Dendritic cell treated with granulocyte-macrophage colony-stimulating factor and Interleukin-4, amounts not matched to agents 40 ng/mL and 50 ng/mL, for 4 days (primary cell): Measurements from ENCODE around the gene CFAP46.
A peak's percentile ranks its signal among the peaks of the same experiment; 100 is the strongest.

Experiments
- H3K27ac Mint-ChIP-seq: one replicate; pipeline ENCODE4 v1.8.0; 2022; ENCODE audit warnings: mild to moderate bottlenecking, mixed read lengths
- H3K27me3 Mint-ChIP-seq: one replicate; pipeline ENCODE4 v1.8.0; 2022; ENCODE audit warnings: mild to moderate bottlenecking, mixed read lengths
- H3K36me3 Mint-ChIP-seq: one replicate; pipeline ENCODE4 v1.8.0; 2022; ENCODE audit warnings: low read depth, mixed read lengths
- H3K4me1 Mint-ChIP-seq: one replicate; pipeline ENCODE4 v1.8.0; 2022; ENCODE audit warnings: low read depth, mixed read lengths
- H3K4me3 Mint-ChIP-seq: one replicate; pipeline ENCODE4 v1.8.0; 2022; ENCODE audit warnings: mild to moderate bottlenecking, moderate library complexity, mixed read lengths
- H3K9me3 Mint-ChIP-seq: one replicate; pipeline ENCODE4 v1.8.0; 2022; ENCODE audit warnings: mixed read lengths
- intact Hi-C: fragments of 100-400 bp; cut with micrococcal nuclease; formaldehyde crosslinking; loops from one replicate; pipeline ENCODE4 v1.15.0; 2022

Gene CFAP46

GRCh38 chr10:132947843-132948242, 5.5 kb upstream of the CFAP46 start:
- Mint-ChIP-seq H3K4me3 (no peak overlapping the region), H3K27me3 (peaks cover 60% of the 10 kb centered on the region), H3K4me1 (peaks cover 7% of the 10 kb centered on the region), H3K27ac (no peak overlapping the region), H3K36me3 (no peaks in the 10 kb centered on the region), H3K9me3 (no peaks in the 10 kb centered on the region)
- intact Hi-C loops, result no loop called here

GRCh38 chr10:132946806-132947546, 4.6 kb upstream of the CFAP46 start:
- Mint-ChIP-seq H3K4me1 (peaks cover 11% of the 10 kb centered on the region), H3K27me3 (peaks cover 60% of the 10 kb centered on the region), H3K36me3 (no peaks in the 10 kb centered on the region), H3K9me3 (no peaks in the 10 kb centered on the region), H3K4me3 (no peak overlapping the region), H3K27ac (no peak overlapping the region)
- intact Hi-C loops, result no loop called here

- Mint-ChIP-seq H3K27me3 (peaks cover 60% of the 10 kb centered on the region), H3K9me3 (no peaks in the 10 kb centered on the region), H3K4me1 (peaks cover 11% of the 10 kb centered on the region), H3K4me3 (no peak overlapping the region), H3K36me3 (no peaks in the 10 kb centered on the region), H3K27ac (no peak overlapping the region)
- intact Hi-C loops, result no loop called here
Observed at GRCh38 chr10:132946311-132946710, 3.9 kb upstream of the CFAP46 start.

GRCh38 chr10:132945894-132946255, 3.5 kb upstream of the CFAP46 start:
- Mint-ChIP-seq H3K4me3 (no peak overlapping the region), H3K36me3 (no peaks in the 10 kb centered on the region), H3K4me1 (peaks cover 11% of the 10 kb centered on the region), H3K27ac (no peak overlapping the region), H3K9me3 (no peaks in the 10 kb centered on the region), H3K27me3 (peaks cover 61% of the 10 kb centered on the region)
- intact Hi-C loops, result no loop called here

GRCh38 chr10:132945125-132945893, 2.9 kb upstream of the CFAP46 start:
- Mint-ChIP-seq H3K9me3 (no peaks in the 10 kb centered on the region), H3K4me1 (peaks cover 10% of the 10 kb centered on the region), H3K27ac (no peak overlapping the region), H3K27me3 (peaks cover 66% of the 10 kb centered on the region), H3K4me3 (no peak overlapping the region), H3K36me3 (no peaks in the 10 kb centered on the region)
- intact Hi-C loops, result no loop called here

GRCh38 chr10:132944510-132944909, 2.1 kb upstream of the CFAP46 start:
- H3K9me3 Mint-ChIP-seq, result no peaks in the 10 kb centered on the region
- no peak overlapping the region for H3K27ac Mint-ChIP-seq
- no peak overlapping the region for H3K4me3 Mint-ChIP-seq
- intact Hi-C loops, result no loop called here
- H3K4me1 Mint-ChIP-seq, result peaks cover 6% of the 10 kb centered on the region
- H3K27me3 Mint-ChIP-seq, result peaks cover 70% of the 10 kb centered on the region
- H3K36me3 Mint-ChIP-seq, result no peaks in the 10 kb centered on the region

- Mint-ChIP-seq H3K4me1 (peaks cover 6% of the 10 kb centered on the region), H3K36me3 (no peaks in the 10 kb centered on the region), H3K27ac (no peak overlapping the region), H3K9me3 (no peaks in the 10 kb centered on the region), H3K4me3 (no peak overlapping the region), H3K27me3 (peaks cover 73% of the 10 kb centered on the region)
- intact Hi-C loops, result no loop called here
Observed at GRCh38 chr10:132943791-132944404, 1.5 kb upstream of the CFAP46 start.

GRCh38 chr10:132943058-132943790, 854 bp upstream of the CFAP46 start:
- intact Hi-C loops, result no loop called here
- Mint-ChIP-seq H3K9me3 (no peaks in the 10 kb centered on the region), H3K36me3 (no peaks in the 10 kb centered on the region), H3K4me3 (peak overlapping the region; percentile 51), H3K4me1 (peaks cover 6% of the 10 kb centered on the region), H3K27ac (no peak overlapping the region), H3K27me3 (peaks cover 75% of the 10 kb centered on the region)

GRCh38 chr10:132941640-132942051, 724 bp downstream of the CFAP46 start:
- no peak overlapping the region for H3K27ac Mint-ChIP-seq
- H3K4me3 Mint-ChIP-seq, result no peak overlapping the region
- peaks cover 75% of the 10 kb centered on the region for H3K27me3 Mint-ChIP-seq
- no peaks in the 10 kb centered on the region for H3K9me3 Mint-ChIP-seq
- H3K4me1 Mint-ChIP-seq, result peaks cover 6% of the 10 kb centered on the region
- intact Hi-C loops, result no loop called here
- H3K36me3 Mint-ChIP-seq, result no peaks in the 10 kb centered on the region

GRCh38 chr10:132940791-132941465, 1.4 kb downstream of the CFAP46 start:
- no peaks in the 10 kb centered on the region for H3K9me3 Mint-ChIP-seq
- H3K36me3 Mint-ChIP-seq, result no peaks in the 10 kb centered on the region
- H3K4me3 Mint-ChIP-seq, result no peak overlapping the region
- intact Hi-C loops, result loop anchor here (1.0 kb wide), 1 partner anchor 183 kb away; no protein-coding TSS in a partner anchor
- peaks cover 6% of the 10 kb centered on the region for H3K4me1 Mint-ChIP-seq
- H3K27ac Mint-ChIP-seq, result no peak overlapping the region
- H3K27me3 Mint-ChIP-seq, result peaks cover 70% of the 10 kb centered on the region

GRCh38 chr10:132939957-132940790, 2.2 kb downstream of the CFAP46 start:
- H3K36me3 Mint-ChIP-seq, result no peaks in the 10 kb centered on the region
- no peaks in the 10 kb centered on the region for H3K9me3 Mint-ChIP-seq
- no peak overlapping the region for H3K27ac Mint-ChIP-seq
- H3K4me1 Mint-ChIP-seq, result peaks cover 6% of the 10 kb centered on the region
- no peak overlapping the region for H3K4me3 Mint-ChIP-seq
- intact Hi-C loops, result loop anchor here (1.0 kb wide), 1 partner anchor 184 kb away; no protein-coding TSS in a partner anchor
- peaks cover 67% of the 10 kb centered on the region for H3K27me3 Mint-ChIP-seq

GRCh38 chr10:132939378-132939955, 2.9 kb downstream of the CFAP46 start:
- H3K27me3 Mint-ChIP-seq, result peaks cover 61% of the 10 kb centered on the region
- H3K36me3 Mint-ChIP-seq, result no peaks in the 10 kb centered on the region

More at GRCh38 chr10:132939378-132939955, 2.9 kb downstream of the CFAP46 start:
- Mint-ChIP-seq H3K9me3 (no peaks in the 10 kb centered on the region), H3K4me1 (peaks cover 6% of the 10 kb centered on the region), H3K27ac (no peak overlapping the region), H3K4me3 (no peak overlapping the region)
- intact Hi-C loops, result no loop called here
